GM19239 (cell line): ENCODE results near the gene CHD9.
A peak's percentile ranks its signal among the peaks of the same experiment; 100 is the strongest.
"Not testable (repeated sequence)": the region's sequence is repeated elsewhere in the genome, so short reads cannot be mapped to it uniquely, and the experiment has no call there.

Source experiments
- DNase-seq: peaks from one replicate; pipeline ENCODE4 v3.0.0; 2011; ENCODE audit warnings: low spot score; ENCODE audit not compliant: insufficient read length
- FAIRE-seq: peaks from 2 replicates; lab custom pipeline; 2011; peaks lifted over from hg19 to GRCh38; lab: Jason Lieb, UNC

The CHD9 gene

DNA sequence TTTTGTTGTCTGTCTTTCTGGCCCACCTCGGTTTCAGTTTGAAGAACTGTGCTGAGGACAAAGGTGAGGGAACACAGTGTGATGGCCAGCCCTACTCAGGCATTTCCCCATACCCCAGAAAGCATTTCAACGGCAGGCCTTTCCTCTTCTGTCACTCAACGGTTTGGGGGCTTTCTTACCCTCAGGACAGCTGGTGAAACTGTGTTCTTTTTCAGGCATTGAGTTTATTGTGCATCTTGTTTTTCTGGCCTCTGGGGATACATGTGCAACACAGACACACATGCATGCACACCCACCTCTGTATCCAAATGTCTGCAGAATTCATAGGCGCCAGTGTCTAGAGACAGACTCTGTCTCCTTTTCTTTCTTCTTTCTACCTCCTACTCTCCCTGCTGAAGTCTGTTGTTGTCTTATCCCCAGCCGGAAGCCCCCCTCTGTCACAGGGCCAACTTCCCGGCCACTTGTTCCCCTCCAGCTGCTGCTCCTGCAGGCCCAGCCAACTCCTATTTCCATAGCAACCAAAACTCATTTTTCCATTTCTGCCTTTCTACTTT, 17.0 kb downstream of the CHD9 start:
- no peak for DNase-seq
- peak; percentile 85 for FAIRE-seq

DNA sequence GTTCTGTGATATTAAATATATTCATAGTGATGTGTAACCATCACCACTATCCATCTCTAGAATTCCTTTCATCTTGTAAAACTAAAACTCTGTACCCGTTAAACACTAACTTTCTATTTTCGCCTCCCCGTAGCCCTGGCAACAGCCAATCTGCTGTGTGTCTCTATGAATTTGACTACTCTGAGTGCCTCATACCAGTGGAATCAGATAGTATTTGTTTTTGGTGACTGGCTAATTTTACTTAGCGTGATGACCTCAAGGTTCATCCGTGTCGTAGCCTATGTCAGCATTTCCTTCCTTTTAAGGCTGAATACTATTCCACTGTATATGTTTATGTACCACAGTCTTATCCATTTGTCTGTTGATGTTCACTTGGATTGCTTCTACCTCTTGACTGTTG, 18.2 kb downstream of the CHD9 start:
- FAIRE-seq (no peak), DNase-seq (no peak)

DNA sequence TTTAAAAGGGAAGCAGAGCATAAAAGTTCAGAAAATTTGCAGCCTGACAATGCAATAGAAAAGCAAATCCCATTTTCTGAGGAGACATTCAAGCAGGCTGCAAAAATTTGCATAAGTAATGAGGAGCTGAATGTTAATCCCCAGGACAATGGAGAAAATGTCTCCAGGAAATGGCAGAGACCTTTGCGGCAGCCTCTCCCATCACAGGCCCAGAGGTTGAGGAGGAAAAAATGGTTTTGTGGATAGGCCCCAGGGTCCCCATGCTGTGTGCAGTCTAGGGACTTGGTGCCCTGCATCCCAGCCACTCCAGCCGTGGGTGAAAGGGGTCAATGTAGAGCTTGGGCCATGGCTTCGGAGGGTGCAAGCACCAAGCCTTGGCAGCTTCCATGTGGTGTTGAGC, 19.5 kb downstream of the CHD9 start:
- not testable (repeated sequence) for DNase-seq, FAIRE-seq

DNA sequence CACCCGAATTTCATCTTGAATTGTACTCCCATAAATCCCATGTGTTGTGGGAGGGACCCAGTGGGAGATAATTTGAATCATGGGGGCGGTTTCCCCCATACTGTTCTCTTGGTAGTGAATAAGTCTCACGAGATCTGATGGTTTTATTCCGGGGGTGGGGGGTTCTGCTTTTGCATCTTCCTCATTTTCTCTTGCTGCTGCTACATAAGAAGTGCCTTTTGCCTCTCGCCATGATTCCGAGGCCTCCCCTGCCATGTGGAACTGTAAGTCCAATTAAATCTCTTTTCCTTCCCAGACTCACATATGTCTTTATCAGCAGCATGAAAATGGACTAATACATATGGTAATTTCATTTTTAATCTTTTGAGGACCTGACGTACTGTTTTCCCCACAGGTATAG, 20.7 kb downstream of the CHD9 start:
- not testable (repeated sequence) for FAIRE-seq, DNase-seq

DNA sequence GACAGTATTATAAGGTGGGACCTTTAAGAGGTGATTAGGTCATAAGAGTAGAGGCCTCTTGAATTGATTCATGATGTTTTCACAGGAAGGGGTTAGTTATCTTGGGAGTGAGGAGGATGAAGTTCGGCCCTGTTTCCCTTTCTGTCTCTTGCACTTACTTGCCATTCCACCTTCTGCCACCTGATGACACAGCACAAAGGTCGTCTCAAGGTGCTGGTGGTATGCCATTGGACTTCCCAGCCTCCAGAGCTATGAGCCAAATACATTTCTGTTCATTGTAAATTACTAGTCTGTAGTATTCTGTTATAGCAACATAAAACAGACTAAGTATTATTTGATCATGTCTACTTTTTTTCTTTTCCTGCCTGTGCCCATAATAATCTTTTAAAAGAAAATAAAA, 23.5 kb downstream of the CHD9 start:
- FAIRE-seq, result no peak

DNA sequence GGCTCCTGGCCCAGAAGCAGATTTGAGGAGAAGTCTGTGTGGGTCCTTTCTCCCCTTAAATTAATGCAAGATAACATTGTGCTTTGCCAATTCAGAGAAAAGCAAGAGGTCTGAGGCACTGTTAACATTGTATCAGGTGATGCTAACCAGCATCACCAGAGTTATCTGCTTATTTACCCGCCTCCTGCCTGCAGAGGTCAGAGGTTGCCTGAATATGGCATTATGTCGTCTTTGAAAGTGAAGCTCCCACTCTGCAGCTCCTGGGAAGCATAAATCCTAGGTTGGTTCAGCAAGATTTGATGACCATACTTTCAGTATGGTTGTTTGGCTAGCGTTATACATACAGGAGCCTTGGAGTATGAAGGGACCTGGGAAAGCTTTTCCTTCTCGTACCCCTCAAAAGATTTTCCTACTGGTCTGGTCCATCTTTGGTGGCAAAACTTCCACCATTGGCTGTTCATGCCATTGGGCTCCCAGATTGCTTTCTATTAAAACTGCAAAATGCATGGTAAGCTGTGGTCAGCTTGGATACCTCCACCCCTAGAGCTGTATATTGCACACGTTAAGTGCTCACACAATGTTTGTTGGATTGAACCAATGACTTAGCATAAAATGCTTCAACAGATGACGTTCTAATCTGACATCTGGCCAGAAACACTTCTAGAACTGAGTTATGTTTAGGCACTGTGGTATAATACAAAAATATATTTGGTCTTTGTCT, 24.1 kb downstream of the CHD9 start:
- FAIRE-seq, result no peak
- no peak for DNase-seq

More for the DNA sequence above, 23.5 kb downstream of the CHD9 start:
- no peak for DNase-seq

DNA sequence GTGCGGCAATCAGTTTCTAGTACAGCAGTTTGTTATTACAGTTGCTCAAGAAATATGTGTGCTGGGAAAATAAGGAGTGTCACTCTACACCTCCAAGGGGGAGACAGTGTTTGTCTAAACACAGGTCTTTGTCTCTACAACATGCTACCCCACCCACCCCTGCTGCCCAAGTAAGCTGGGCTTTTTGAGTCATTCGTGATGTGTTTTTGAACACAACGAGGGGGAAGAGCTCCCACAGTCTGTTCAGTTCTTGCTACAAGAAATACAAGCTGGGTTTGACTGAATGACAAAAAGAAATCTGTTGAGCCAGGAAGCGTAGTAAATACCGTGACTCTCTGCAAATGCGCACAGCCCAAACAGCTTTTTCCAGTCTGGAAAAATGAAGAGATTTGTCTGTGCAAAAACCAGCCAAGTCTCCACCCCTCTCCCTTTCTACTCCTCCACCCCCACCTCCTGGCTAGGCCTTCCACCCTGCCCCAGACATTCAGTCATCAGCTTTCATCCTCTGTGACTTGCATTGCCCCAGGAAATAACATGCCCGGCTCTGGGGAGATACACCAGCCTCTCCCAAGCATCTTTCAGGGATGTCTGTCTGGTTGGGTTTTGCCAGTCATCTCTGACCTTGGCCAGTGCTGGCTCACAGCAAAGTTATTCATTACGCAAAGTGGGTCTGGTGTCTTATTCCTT, 25.7 kb downstream of the CHD9 start:
- DNase-seq (no peak), FAIRE-seq (no peak)

DNA sequence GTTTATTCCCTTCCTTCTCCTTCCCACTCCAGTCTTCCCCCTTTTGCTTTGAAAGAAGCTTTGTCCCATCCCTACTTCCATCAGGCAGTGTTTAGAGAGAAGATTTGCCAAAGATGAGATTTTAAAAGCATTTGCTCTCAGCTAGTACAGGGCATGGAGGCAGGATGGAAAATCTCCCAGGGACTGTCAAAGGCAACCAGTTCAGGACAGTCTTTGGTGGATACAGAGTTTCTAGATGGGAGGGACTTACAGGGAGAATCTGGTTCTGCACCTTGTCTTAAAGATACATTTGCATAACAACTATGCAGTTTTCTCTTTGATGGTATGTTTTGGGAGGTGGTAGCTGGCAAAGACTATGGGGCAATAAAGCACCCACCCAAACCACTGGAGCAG, 26.2 kb downstream of the CHD9 start:
- FAIRE-seq (no peak), DNase-seq (no peak)

DNA sequence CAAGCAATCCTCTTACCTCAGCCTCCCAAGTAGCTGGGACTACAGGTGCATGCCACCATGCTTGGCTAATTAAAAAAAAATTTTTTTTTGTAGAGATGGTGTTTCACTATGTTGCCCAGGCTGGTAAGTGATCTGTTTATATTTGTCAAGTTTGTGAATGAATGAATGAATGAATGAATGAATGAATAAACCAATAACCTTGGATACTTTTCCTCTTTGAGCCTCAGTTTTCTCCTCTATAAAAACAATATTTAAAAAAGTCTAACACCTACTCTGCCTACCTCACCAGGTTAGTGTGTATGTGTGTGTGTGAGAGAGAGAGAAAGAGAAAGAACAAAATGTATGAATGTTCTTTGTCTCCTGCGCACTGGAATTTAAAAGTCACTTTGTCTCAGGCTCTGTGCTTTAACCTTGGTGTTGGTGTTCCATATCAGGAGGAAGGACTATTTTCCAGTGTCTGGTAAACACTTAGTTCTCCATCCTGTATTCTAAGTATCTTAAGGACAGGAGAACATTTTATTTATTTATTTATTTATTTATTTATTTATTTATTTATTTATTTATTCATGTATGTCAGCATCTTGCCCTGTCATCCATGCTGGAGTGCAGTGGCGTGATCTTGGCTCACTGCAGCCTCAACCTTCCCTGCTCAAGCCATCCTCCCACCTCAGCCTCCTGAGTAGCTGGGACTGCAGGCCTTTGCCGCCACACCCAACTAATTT, 27.1 kb downstream of the CHD9 start:
- FAIRE-seq (no peak), DNase-seq (no peak)

DNA sequence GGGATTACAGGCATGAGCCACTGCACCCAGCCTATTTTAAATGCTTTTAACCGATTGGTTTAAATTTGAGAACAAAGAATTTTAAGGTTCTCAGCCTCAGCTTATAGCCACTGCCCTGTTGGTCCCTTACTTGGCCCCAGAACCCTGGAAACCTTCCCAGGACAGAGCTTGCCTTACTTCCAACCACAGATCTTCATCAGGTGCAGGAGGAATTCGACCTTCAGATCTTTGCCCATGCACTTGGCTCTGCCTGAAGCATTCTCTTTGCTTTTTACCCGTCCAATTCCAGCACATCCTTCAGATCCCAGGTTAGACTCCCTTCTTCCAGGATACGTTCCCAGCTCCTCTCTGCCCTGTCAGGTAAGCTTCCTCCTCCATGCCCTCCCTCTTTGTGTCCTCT, 27.7 kb downstream of the CHD9 start:
- DNase-seq, result no peak
- no peak for FAIRE-seq

DNA sequence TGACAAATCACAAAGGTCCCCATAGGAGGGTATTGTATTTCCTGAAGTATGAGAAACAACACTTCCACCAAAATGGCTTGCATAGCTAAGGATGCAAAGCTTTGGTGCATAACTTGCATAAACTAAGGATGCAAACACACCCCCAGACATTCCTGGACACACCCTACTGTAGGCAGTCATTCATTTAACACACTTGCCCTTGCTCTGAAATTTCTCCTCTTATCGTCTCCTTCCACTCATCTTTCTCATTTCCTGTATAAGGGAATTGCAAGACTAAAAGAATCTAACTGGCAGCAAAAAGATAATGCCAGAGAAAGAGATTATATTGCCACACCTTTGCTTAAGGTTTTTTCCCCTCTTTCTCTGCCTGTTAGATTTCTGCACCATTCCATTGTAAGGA, 28.3 kb downstream of the CHD9 start:
- FAIRE-seq, result no peak
- no peak for DNase-seq

DNA sequence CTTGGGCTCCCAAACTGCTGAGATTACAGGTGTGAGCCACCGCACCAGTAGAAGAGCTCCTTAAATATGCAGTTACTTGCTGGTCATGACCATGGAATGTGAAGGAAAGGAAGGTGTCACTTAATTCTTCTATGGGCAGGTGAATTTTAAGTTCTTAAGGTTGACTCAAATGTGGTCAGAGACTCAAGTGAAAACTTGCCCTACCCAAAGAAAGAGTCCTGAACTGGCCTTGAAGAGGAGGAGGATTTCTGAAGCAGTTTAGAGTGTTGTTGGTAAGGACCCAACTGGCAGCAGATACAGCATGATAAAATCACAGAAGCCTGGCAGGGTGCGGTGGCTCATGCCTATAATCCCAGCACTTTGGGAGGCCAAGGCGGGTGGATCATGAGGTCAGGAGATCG, 29.4 kb downstream of the CHD9 start:
- DNase-seq, result no peak
- no peak for FAIRE-seq

DNA sequence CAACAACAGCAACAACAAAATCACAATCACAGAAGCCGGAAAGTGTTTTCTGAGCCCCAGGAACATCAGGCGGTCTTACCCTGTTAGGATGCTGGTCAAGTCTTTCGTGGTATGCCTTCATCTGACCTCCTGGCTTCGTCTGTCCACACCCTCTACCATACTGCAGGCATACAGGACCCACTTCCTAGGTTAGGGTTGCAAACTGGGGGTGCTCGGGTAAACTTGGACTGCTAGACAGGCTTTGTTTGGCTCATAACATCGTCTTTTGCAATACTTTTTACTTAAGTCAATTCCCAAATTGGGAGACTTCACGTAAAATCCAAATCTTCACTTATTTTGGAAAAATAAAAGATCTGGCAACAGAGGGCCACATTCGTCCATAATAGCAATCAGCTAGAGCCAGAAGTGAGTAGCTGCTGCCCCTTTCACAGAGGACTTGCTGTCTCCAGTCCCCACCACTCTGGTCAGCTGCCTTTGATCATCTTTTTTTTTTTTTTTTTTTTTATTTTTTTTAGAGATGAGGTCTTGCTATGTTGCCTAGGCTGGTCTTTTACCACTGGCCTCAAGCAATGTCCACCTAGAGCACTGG, 30.0 kb downstream of the CHD9 start:
- DNase-seq (no peak), FAIRE-seq (no peak)

DNA sequence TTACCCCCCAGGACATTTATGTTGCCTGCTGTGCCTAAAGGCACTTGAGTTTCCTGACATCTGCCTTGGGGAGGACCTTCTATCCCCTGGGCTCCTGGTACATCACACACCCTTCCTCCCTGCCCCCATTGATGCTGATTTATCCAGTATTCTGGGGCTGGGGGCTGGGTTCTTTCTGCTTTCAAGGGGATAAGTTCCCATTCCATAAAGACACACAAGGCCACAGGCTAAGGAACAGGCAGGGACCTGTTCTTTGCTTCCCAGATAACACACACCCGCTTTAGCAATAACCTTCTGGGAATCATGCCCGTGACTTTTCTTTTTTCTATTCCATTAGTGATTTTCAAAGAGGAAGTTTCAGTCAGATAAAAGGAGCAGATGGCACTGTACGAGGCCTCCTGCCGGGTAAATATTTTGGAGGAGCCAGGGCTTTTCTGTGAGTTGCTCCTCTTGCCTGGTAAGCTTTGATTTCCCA, 30.6 kb downstream of the CHD9 start:
- DNase-seq (no peak), FAIRE-seq (no peak)

DNA sequence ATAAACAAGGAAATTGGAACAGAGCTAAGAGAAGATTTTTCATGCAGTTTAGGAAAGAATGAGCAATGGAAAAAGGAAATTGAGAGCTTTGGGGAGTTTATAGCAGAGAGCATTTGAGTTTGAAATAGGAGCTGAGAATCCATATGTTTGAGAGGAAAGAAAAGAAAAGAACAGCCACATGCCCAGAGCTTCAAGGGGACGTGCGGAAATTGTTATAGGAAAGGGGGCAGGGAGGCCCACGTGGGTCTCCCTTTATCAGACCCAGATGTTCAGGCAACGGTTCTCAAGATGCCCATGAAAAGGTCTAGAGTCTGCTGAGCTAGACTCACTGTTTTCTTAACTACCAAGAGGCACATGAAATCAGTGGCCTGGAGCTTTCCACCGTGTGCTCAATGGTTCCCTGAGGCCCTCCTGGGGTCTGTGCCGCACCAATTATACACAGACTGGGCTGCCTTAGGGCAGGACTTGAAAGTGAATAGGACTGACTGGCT, 31.2 kb downstream of the CHD9 start:
- no peak for DNase-seq
- no peak for FAIRE-seq

DNA sequence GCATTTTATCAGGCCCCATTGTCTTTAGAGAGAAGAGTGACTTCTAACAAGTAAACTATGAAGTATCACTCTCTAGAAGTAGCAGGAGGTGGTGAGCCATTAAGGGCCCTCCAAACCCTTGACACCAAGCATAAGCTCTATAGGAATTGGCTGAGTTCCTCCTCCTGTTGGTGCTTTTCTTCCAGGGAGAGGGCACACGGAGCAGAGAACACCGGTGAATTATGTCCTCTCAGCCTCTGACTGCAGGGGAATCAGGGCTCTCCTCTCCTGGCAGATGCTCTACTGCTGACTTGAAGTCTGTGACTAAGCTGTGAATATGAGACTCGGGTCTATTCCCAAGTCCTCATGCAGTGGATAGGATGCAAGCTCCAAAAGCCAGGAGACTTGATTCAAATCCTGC, 32.3 kb downstream of the CHD9 start:
- FAIRE-seq, result no peak

DNA sequence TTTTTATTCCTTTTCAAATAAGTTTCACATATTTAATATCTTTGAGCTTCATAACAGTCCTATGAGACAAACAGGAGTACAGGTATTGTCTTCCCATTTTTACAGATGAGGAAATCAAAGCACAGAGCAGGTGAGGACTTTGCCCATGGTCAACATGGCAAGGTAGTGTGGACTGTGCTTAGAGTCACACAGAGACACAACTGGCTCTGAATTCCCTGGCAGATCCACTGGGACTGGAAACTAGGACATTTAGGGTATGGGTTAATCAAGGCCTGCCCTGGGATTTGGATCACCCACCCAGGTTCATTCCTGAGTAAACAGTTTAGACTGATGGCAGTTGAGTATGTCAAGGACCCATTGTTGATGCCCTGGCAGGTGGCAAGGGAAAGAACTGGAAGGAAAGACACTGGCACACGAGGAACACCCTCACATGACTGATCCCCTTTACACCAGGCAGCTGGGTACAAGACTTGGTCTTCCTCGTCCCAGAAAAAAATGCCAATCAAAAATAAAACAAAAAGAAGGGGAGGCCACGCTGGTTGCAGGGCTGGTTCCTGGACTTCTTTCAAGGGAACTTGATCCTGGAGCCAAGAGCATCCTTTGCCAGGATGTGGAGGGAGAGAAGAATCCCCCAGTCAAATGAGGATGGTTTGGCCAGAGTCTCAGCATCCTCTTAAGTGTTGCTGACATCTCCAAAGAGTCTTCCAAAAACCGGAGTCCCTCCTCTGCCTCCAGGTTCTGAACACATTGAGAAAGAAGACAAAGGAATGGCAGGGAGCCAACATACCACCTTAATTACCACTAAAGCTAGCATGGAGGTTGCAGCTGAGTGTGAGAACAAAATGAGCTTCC, 34.9 kb downstream of the CHD9 start:
- DNase-seq (no peak), FAIRE-seq (no peak)

More for the DNA sequence above, 32.3 kb downstream of the CHD9 start:
- no peak for DNase-seq

DNA sequence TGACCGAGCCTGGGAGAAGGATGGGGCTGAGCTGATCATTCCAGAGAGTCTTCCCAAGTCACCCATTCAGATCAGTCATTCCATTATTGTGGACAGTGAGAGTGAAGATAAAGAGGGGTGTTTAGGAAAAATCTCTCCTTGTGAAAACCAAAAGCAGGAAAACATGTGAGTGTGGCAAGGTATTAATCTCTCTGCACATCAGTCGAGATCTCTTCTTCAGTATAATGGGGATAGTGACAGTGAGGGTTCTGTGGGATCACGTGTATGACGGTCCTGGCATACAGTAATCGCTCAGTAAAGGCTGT, 35.4 kb downstream of the CHD9 start:
- FAIRE-seq, result peak; percentile 68
- DNase-seq, result no peak

DNA sequence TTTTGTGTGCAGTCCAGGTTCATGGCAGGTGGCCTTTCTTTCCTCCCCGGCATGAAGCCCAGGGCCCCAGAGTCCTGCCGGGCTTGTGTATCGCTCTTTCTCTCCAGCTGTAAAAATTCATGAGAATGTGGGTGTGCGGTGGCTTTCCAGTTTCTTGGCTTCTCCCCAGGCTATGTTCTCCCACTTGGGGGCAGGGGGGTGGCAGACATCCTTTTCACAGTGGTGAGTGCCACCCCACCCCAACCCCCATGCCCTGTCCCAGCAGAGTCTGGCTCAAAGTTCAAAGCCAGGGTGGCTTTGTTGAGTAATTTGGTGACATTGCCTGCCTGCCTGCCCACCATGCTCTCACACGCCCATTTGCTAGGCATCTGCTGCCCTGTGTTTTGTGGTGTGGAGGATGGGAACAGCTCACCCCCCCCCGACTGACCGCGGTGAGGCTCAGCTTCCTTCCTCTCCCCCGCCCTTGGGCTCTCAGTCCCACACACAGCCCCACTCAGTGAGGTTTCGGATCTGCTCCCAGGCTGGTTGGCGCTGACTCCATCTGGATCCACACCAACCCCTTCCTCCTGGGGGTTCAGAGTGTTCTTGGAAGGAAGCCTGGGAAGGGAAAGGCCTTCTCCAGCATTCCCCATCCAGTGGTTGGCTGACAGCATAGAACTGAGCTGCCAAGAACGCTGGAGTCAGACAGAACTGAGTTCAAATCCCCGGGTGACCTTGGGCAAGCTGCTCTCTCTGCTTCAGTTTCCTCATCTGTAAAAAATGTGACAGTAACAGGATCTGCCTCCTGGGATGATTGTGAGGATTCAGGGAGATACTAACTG, 36.0 kb downstream of the CHD9 start:
- FAIRE-seq (peak; percentile 92), DNase-seq (no peak)
